GM23338 (cell line): ENCODE measurements around the gene ATF4.

Experiments
- CREB1 ChIP-seq: fragments of 250-450 bp; sonication (Bioruptor Pico); IDR thresholded peaks from 2 replicates; pipeline ENCODE4 v1.5.0; 2020; ENCODE audit warnings: low read depth, mild to moderate bottlenecking, moderate library complexity
- EZH2 ChIP-seq: fragments of 200-600 bp; sonication (generic); IDR thresholded peaks from one replicate; pipeline ENCODE4 v1.8.0; 2017; ENCODE audit warnings: antibody characterized with exemption, mild to moderate bottlenecking, low read depth; ENCODE audit not compliant: unreplicated experiment
- EZH2phosphoT487 ChIP-seq: fragments of 200-600 bp; sonication (generic); IDR thresholded peaks from one replicate; pipeline ENCODE4 v1.8.1; 2018; ENCODE audit warnings: antibody characterized with exemption; ENCODE audit not compliant: unreplicated experiment
- JUNB ChIP-seq: IDR thresholded peaks from one replicate; pipeline ENCODE4 v1.6.1; 2016; ENCODE audit warnings: antibody characterized with exemption; ENCODE audit not compliant: unreplicated experiment
- NANOG ChIP-seq: IDR thresholded peaks from 2 replicates; pipeline ENCODE4 v1.6.1; 2016; ENCODE audit warnings: antibody characterized with exemption, borderline replicate concordance
- POLR2AphosphoS5 ChIP-seq: IDR thresholded peaks from 2 replicates; pipeline ENCODE4 v1.6.1; 2016; ENCODE audit warnings: antibody characterized with exemption, low read depth
- ZNF114 ChIP-seq: fragments of 250-450 bp; sonication (Bioruptor Pico); IDR thresholded peaks from 2 replicates; pipeline ENCODE4 v1.5.0; 2020; ENCODE audit warnings: mild to moderate bottlenecking, moderate library complexity
- ZNF331 ChIP-seq: fragments of 250-450 bp; sonication (Bioruptor Pico); IDR thresholded peaks from 2 replicates; pipeline ENCODE4 v1.5.0; 2020; ENCODE audit warnings: low read depth, mild to moderate bottlenecking, moderate library complexity
- TF ChIP-seq, protein P1 (sequence below), 2 experiments: fragments of 200-600 bp in 1 of 2; sonication (generic) in 1 of 2; conservative IDR thresholded peaks; 2 replicates each; pipeline versions ENCODE4 v1.5.1 to v1.6.1; 2016 to 2017; ENCODE audit warnings: antibody characterized with exemption in 2 of 2, low read depth in 2 of 2, mild to moderate bottlenecking in 2 of 2, moderate library complexity in 1 of 2
- TF ChIP-seq, protein P2 (sequence below): IDR thresholded peaks from one replicate; pipeline ENCODE4 v1.6.1; 2018; ENCODE audit warnings: antibody characterized with exemption; ENCODE audit not compliant: unreplicated experiment
- TF ChIP-seq, protein P3 (sequence below): IDR thresholded peaks from 2 replicates; pipeline ENCODE4 v1.6.1; 2016; ENCODE audit warnings: antibody characterized with exemption

- no peak for TF ChIP-seq POLR2AphosphoS5
- TF ChIP-seq, protein P1, sequence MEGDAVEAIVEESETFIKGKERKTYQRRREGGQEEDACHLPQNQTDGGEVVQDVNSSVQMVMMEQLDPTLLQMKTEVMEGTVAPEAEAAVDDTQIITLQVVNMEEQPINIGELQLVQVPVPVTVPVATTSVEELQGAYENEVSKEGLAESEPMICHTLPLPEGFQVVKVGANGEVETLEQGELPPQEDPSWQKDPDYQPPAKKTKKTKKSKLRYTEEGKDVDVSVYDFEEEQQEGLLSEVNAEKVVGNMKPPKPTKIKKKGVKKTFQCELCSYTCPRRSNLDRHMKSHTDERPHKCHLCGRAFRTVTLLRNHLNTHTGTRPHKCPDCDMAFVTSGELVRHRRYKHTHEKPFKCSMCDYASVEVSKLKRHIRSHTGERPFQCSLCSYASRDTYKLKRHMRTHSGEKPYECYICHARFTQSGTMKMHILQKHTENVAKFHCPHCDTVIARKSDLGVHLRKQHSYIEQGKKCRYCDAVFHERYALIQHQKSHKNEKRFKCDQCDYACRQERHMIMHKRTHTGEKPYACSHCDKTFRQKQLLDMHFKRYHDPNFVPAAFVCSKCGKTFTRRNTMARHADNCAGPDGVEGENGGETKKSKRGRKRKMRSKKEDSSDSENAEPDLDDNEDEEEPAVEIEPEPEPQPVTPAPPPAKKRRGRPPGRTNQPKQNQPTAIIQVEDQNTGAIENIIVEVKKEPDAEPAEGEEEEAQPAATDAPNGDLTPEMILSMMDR (conservative IDR thresholded peaks at IDR 0.05; ENCODE audit: low read depth in 2 of 2) = no peak
- TF ChIP-seq, protein P2, sequence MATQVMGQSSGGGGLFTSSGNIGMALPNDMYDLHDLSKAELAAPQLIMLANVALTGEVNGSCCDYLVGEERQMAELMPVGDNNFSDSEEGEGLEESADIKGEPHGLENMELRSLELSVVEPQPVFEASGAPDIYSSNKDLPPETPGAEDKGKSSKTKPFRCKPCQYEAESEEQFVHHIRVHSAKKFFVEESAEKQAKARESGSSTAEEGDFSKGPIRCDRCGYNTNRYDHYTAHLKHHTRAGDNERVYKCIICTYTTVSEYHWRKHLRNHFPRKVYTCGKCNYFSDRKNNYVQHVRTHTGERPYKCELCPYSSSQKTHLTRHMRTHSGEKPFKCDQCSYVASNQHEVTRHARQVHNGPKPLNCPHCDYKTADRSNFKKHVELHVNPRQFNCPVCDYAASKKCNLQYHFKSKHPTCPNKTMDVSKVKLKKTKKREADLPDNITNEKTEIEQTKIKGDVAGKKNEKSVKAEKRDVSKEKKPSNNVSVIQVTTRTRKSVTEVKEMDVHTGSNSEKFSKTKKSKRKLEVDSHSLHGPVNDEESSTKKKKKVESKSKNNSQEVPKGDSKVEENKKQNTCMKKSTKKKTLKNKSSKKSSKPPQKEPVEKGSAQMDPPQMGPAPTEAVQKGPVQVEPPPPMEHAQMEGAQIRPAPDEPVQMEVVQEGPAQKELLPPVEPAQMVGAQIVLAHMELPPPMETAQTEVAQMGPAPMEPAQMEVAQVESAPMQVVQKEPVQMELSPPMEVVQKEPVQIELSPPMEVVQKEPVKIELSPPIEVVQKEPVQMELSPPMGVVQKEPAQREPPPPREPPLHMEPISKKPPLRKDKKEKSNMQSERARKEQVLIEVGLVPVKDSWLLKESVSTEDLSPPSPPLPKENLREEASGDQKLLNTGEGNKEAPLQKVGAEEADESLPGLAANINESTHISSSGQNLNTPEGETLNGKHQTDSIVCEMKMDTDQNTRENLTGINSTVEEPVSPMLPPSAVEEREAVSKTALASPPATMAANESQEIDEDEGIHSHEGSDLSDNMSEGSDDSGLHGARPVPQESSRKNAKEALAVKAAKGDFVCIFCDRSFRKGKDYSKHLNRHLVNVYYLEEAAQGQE = no peak
- TF ChIP-seq EZH2phosphoT487 = no peak
- TF ChIP-seq EZH2 = no peak
- no peak for TF ChIP-seq ZNF114 (CRISPR knock-in tag)
- TF ChIP-seq CREB1 = no peak
- TF ChIP-seq NANOG = no peak
- no peak for TF ChIP-seq ZNF331 (CRISPR knock-in tag)
- TF ChIP-seq, protein P3, sequence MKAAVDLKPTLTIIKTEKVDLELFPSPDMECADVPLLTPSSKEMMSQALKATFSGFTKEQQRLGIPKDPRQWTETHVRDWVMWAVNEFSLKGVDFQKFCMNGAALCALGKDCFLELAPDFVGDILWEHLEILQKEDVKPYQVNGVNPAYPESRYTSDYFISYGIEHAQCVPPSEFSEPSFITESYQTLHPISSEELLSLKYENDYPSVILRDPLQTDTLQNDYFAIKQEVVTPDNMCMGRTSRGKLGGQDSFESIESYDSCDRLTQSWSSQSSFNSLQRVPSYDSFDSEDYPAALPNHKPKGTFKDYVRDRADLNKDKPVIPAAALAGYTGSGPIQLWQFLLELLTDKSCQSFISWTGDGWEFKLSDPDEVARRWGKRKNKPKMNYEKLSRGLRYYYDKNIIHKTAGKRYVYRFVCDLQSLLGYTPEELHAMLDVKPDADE = peak; percentile 72
- no peak for TF ChIP-seq JUNB
Measured at GRCh38 chr22:39490135-39490798, 30.1 kb upstream of the ATF4 start.
